ENCODE results near the gene RMND1. TPM values are rescaled to one million over a fixed set of nuclear protein-coding genes. Genes with fewer than 3 reads are reported as not detected.

RMND1 gene
- total and polyA plus RNA-seq, 9 of the 15 experiments (the other 6 are each of a cell fraction or from before 2014, with no cell fraction given) = 26.9 to 47.8 (median 36.2) TPM

GRCh38 chr6:151452750-151453427, 963 bp upstream of the RMND1 start (continued):
- peak in 1 of 2 experiments; percentile 74; a peak in 2 of 4 replicates for TF ChIP-seq UBTF (IDR thresholded peaks at IDR 0.05; ENCODE audit: borderline replicate concordance in 1 of 2, low read depth in 2 of 2, low read length in 2 of 2)
- 0 out of 2 replicates have a peak, but pooled peaks have one; percentile 42 for TF ChIP-seq NR3C1 (CRISPR knock-in tag; IDR thresholded peaks at IDR 0.05)
- TF ChIP-seq ZNF174 (CRISPR knock-in tag; IDR thresholded peaks at IDR 0.05) = 0 out of 2 replicates have a peak, but pooled peaks have one; percentile 28
- TF ChIP-seq GTF3C2 (IDR thresholded peaks at IDR 0.05; ENCODE audit: borderline replicate concordance, extremely low read depth, insufficient read length) = no peak
- no peak for TF ChIP-seq ETV5 (CRISPR knock-in tag; IDR thresholded peaks at IDR 0.05; ENCODE audit: low read depth)
- no peak for TF ChIP-seq RFX5 (IDR thresholded peaks at IDR 0.05; ENCODE audit: low read depth, low read length)
- TF ChIP-seq RCOR1 (IDR thresholded peaks at IDR 0.05; ENCODE audit: borderline replicate concordance in 1 of 2, low read depth in 2 of 2, low read length in 2 of 2) = no peak
- TF ChIP-seq NFIX (CRISPR knock-in tag; IDR thresholded peaks at IDR 0.05; ENCODE audit: low read depth) = no peak
- TF ChIP-seq ZNF24 (IDR thresholded peaks at IDR 0.05) = no peak
- 0 out of 2 replicates have a peak, but pooled peaks have one; percentile 8 for TF ChIP-seq NR1H2 (CRISPR knock-in tag; IDR thresholded peaks at IDR 0.05)
- TF ChIP-seq NR0B1 (IDR thresholded peaks at IDR 0.05; ENCODE audit: partially characterized antibody) = no peak
- TF ChIP-seq SRF (CRISPR knock-in tag; IDR thresholded peaks at IDR 0.05) = no peak
- 0 out of 2 replicates have a peak, but pooled peaks have one; percentile 45 for TF ChIP-seq SREBF2 (CRISPR knock-in tag; IDR thresholded peaks at IDR 0.05)
- no peak for TF ChIP-seq E2F5 (CRISPR knock-in tag; IDR thresholded peaks at IDR 0.05)
- peak; percentile 72 for TF ChIP-seq RBBP5 (IDR thresholded peaks at IDR 0.05; ENCODE audit: borderline replicate concordance, insufficient read depth, low read length, poor library complexity, severe bottlenecking)
- peak; percentile 47; the same call in 1 of the 2 replicates for TF ChIP-seq GTF2E2 (tag; IDR thresholded peaks at IDR 0.05)
- no peak for TF ChIP-seq PRMT5 (CRISPR knock-in tag; IDR thresholded peaks at IDR 0.05)

Data from K562 (cell line).